PFSK-1 (cell line): Measurements from ENCODE around the gene GPX8.
A peak's percentile ranks its signal among the peaks of the same experiment; 100 is the strongest.

Experiments
- POLR2AphosphoS5 ChIP-seq: IDR thresholded peaks from 2 replicates; pipeline ENCODE4 v1.6.1; 2012; ENCODE audit warnings: low read depth, mild to moderate bottlenecking, control low read depth, low read length, moderate library complexity
- SIN3A ChIP-seq: IDR thresholded peaks from 2 replicates; pipeline ENCODE4 v1.6.1; 2012; ENCODE audit warnings: mild to moderate bottlenecking, low read length, moderate library complexity, borderline replicate concordance; ENCODE audit not compliant: insufficient read depth

- TF ChIP-seq POLR2AphosphoS5 = peak; percentile 71; the same call in 1 of the 2 replicates
- no peak for TF ChIP-seq SIN3A
These were observed at the start of gene GPX8 for GRCh38 chr5:55159763-55160492.
